ENCODE measurements around the gene AMZ1.
"Not testable (repeated sequence)": the region's sequence is repeated elsewhere in the genome, so short reads cannot be mapped to it uniquely, and the experiment has no call there.

Gene AMZ1

GRCh38 chr7:2666588-2667250 is 21.3 kb upstream of the AMZ1 start:
- DNase-seq (ENCODE audit: low read depth in 1 of 2, low spot score in 1 of 2): no peak

- no peak for DNase-seq (ENCODE audit: low read depth in 1 of 2, low spot score in 1 of 2)
Measured at GRCh38 chr7:2667843-2668242, 20.2 kb upstream of the AMZ1 start.

GRCh38 chr7:2668401-2668800 is 19.6 kb upstream of the AMZ1 start:
- DNase-seq (ENCODE audit: low read depth in 1 of 2, low spot score in 1 of 2): no peak

- DNase-seq (ENCODE audit: low read depth in 1 of 2, low spot score in 1 of 2): no peak
Measured at GRCh38 chr7:2670171-2670570, 17.8 kb upstream of the AMZ1 start.

- peak; percentile 27 to 57 for DNase-seq (ENCODE audit: low read depth in 1 of 2, low spot score in 1 of 2)
Measured at GRCh38 chr7:2670720-2671391, 17.1 kb upstream of the AMZ1 start.

GRCh38 chr7:2673214-2673613 is 14.8 kb upstream of the AMZ1 start:
- not testable (repeated sequence) for DNase-seq (ENCODE audit: low read depth in 1 of 2, low spot score in 1 of 2)

- DNase-seq (ENCODE audit: low read depth in 1 of 2, low spot score in 1 of 2): no peak
Measured at GRCh38 chr7:2673934-2674333, 14.1 kb upstream of the AMZ1 start.

GRCh38 chr7:2675256-2675764 is 12.7 kb upstream of the AMZ1 start:
- DNase-seq (ENCODE audit: low read depth in 1 of 2, low spot score in 1 of 2): no peak

- DNase-seq (ENCODE audit: low read depth in 1 of 2, low spot score in 1 of 2): not testable (repeated sequence)
Measured at GRCh38 chr7:2676576-2676975, 11.4 kb upstream of the AMZ1 start.

- not testable (repeated sequence) for DNase-seq (ENCODE audit: low read depth in 1 of 2, low spot score in 1 of 2)
Measured at GRCh38 chr7:2678454-2678853, 9.5 kb upstream of the AMZ1 start.

- DNase-seq (ENCODE audit: low read depth in 1 of 2, low spot score in 1 of 2): not testable (repeated sequence)
Measured at GRCh38 chr7:2679135-2680127, 8.6 kb upstream of the AMZ1 start.

GRCh38 chr7:2680256-2680655 is 7.7 kb upstream of the AMZ1 start:
- no peak for DNase-seq (ENCODE audit: low read depth in 1 of 2, low spot score in 1 of 2)

GRCh38 chr7:2680792-2681490 is 7.1 kb upstream of the AMZ1 start:
- peak; percentile 13 to 35 for DNase-seq (ENCODE audit: low read depth in 1 of 2, low spot score in 1 of 2)

- DNase-seq (ENCODE audit: low read depth in 1 of 2, low spot score in 1 of 2): no peak
Measured at GRCh38 chr7:2681929-2682799, 5.8 kb upstream of the AMZ1 start.

GRCh38 chr7:2684501-2684900 is 3.5 kb upstream of the AMZ1 start:
- DNase-seq (ENCODE audit: low read depth in 1 of 2, low spot score in 1 of 2): no peak

GRCh38 chr7:2686101-2686500 is 1.9 kb upstream of the AMZ1 start:
- no peak for DNase-seq (ENCODE audit: low read depth in 1 of 2, low spot score in 1 of 2)

GRCh38 chr7:2687338-2687869 is 598 bp upstream of the AMZ1 start:
- no peak for DNase-seq (ENCODE audit: low read depth in 1 of 2, low spot score in 1 of 2)

- DNase-seq (ENCODE audit: low read depth in 1 of 2, low spot score in 1 of 2): no peak
Measured at GRCh38 chr7:2688409-2689342, 674 bp downstream of the AMZ1 start.
